Stimulated activated CD4-positive, alpha-beta T cell treated with anti-CD3 and anti-CD28 coated beads, Interleukin-15, amount 100 ng/mL, for 24 hours (primary cell): ENCODE data around the gene ANXA1.

Experiments used
- DNase-seq: peaks from one replicate; pipeline ENCODE4 v3.0.0-alpha.2; 2020

The ANXA1 gene

GRCh38 chr9:73215249-73215648 lies 63.6 kb downstream of the ANXA1 start:
- no peak for DNase-seq

GRCh38 chr9:73216100-73216499 lies 64.4 kb downstream of the ANXA1 start:
- DNase-seq, result no peak
